Large intestine (tissue), 3 donors: ENCODE measurements around the gene TSPAN2. TPM values are rescaled to one million over a fixed set of nuclear protein-coding genes. Genes with fewer than 3 reads are reported as not detected.
A peak's percentile ranks its signal among the peaks of the same experiment; 100 is the strongest.

Experiments used
- DNase-seq, 2 donors: peaks; one replicate each; pipeline versions ENCODE4 v3.0.0 to v3.0.0-alpha.2; 2013
- H3K27ac ChIP-seq: one replicate; pipeline ENCODE4 v1.5.1; 2013; ENCODE audit warnings: low read length
- H3K27me3 ChIP-seq: 2 replicates; pipeline ENCODE4 v1.6.1; 2013; ENCODE audit warnings: low read length; ENCODE audit not compliant: control insufficient read depth, insufficient read depth
- H3K36me3 ChIP-seq: 2 replicates; pipeline ENCODE4 v1.6.1; 2013; ENCODE audit warnings: low read length; ENCODE audit not compliant: control insufficient read depth, insufficient read depth
- H3K4me1 ChIP-seq: one replicate; pipeline ENCODE4 v1.6.1; 2013; ENCODE audit warnings: low read length; ENCODE audit not compliant: control insufficient read depth, insufficient read depth
- H3K4me3 ChIP-seq: one replicate; pipeline ENCODE4 v1.5.1; 2013; ENCODE audit warnings: low read length
- H3K9me3 ChIP-seq: one replicate; pipeline ENCODE4 v1.6.1; 2013; ENCODE audit warnings: mild to moderate bottlenecking, low read depth, low read length, moderate library complexity; ENCODE audit not compliant: control insufficient read depth
- whole genome bisulfite sequencing: methylation state at CpG from one replicate; pipeline ENCODE4 v1.1.5; 2013; ENCODE audit warnings: low lambda C conversion rate; ENCODE audit not compliant: insufficient coverage; 5-methylcytosine and 5-hydroxymethylcytosine counted together
- polyA plus RNA-seq: library from polyadenylated mRNA; unstranded; fragments of 120-200 nt; gene quantifications from one replicate; pipeline ENCODE4 v1.2.1, GENCODE V29; 2013

Gene TSPAN2
- polyA plus RNA-seq, 1 donor, result 14.0 TPM

GRCh38 chr1:115077984-115078330, 11.3 kb downstream of the TSPAN2 start:
- H3K36me3 ChIP-seq, result no peaks in the 10 kb centered on the region
- DNase-seq, result no peak
- WGBS, result no CpG with 5 or more reads among the region's 1 CpG
- H3K27ac ChIP-seq, result no peak overlapping the region
- H3K9me3 ChIP-seq, result no peaks in the 10 kb centered on the region
- H3K27me3 ChIP-seq, result no peaks in the 10 kb centered on the region
- H3K4me1 ChIP-seq, result no peaks in the 10 kb centered on the region
- no peak overlapping the region for H3K4me3 ChIP-seq

GRCh38 chr1:115077286-115077983, 11.9 kb downstream of the TSPAN2 start:
- H3K27me3 ChIP-seq, result no peaks in the 10 kb centered on the region
- no peak overlapping the region for H3K27ac ChIP-seq
- no peak for DNase-seq
- 100% methylated on average over 2 of the region's 5 CpGs for WGBS
- H3K36me3 ChIP-seq, result no peaks in the 10 kb centered on the region
- no peak overlapping the region for H3K4me3 ChIP-seq
- no peaks in the 10 kb centered on the region for H3K4me1 ChIP-seq
- H3K9me3 ChIP-seq, result no peaks in the 10 kb centered on the region

GRCh38 chr1:115076384-115076915, 12.9 kb downstream of the TSPAN2 start:
- peak in 1 of 2 donors; percentile 25 for DNase-seq

GRCh38 chr1:115074839-115075534, 14.3 kb downstream of the TSPAN2 start:
- no peaks in the 10 kb centered on the region for H3K27me3 ChIP-seq
- no CpG with 5 or more reads among the region's 11 CpGs for WGBS
- H3K9me3 ChIP-seq, result no peaks in the 10 kb centered on the region
- no peak for DNase-seq
- no peaks in the 10 kb centered on the region for H3K36me3 ChIP-seq
- H3K4me3 ChIP-seq, result no peak overlapping the region
- peaks cover 5% of the 10 kb centered on the region for H3K4me1 ChIP-seq
- H3K27ac ChIP-seq, result no peak overlapping the region

More at GRCh38 chr1:115076384-115076915, 12.9 kb downstream of the TSPAN2 start:
- no CpG with 5 or more reads among the region's 4 CpGs for WGBS
- H3K4me1 ChIP-seq, result no peaks in the 10 kb centered on the region
- no peak overlapping the region for H3K27ac ChIP-seq
- no peak overlapping the region for H3K4me3 ChIP-seq
- no peaks in the 10 kb centered on the region for H3K9me3 ChIP-seq
- no peaks in the 10 kb centered on the region for H3K27me3 ChIP-seq
- no peaks in the 10 kb centered on the region for H3K36me3 ChIP-seq

GRCh38 chr1:115073298-115074087, 15.8 kb downstream of the TSPAN2 start:
- Histone ChIP-seq H3K27ac (no peak overlapping the region), H3K4me3 (no peak overlapping the region), H3K4me1 (peaks cover 16% of the 10 kb centered on the region), H3K36me3 (no peaks in the 10 kb centered on the region), H3K9me3 (no peaks in the 10 kb centered on the region), H3K27me3 (no peaks in the 10 kb centered on the region)
- no CpG with 5 or more reads among the region's 10 CpGs for WGBS
- DNase-seq, result no peak

- DNase-seq, result no peak
- no peak overlapping the region for H3K4me3 ChIP-seq
- H3K4me1 ChIP-seq, result peaks cover 16% of the 10 kb centered on the region
- no peaks in the 10 kb centered on the region for H3K27me3 ChIP-seq
- H3K36me3 ChIP-seq, result no peaks in the 10 kb centered on the region
- no peak overlapping the region for H3K27ac ChIP-seq
- H3K9me3 ChIP-seq, result no peaks in the 10 kb centered on the region
- no CpG with 5 or more reads among the region's 6 CpGs for WGBS
Observed at GRCh38 chr1:115071012-115071664, 18.2 kb downstream of the TSPAN2 start.

- H3K9me3 ChIP-seq, result no peaks in the 10 kb centered on the region
- no CpG with 5 or more reads among the region's 7 CpGs for WGBS
- H3K27ac ChIP-seq, result no peak overlapping the region
- no peak for DNase-seq
- H3K4me1 ChIP-seq, result peaks cover 16% of the 10 kb centered on the region
- no peaks in the 10 kb centered on the region for H3K36me3 ChIP-seq
- no peaks in the 10 kb centered on the region for H3K27me3 ChIP-seq
- no peak overlapping the region for H3K4me3 ChIP-seq
Observed at GRCh38 chr1:115069659-115070308, 19.5 kb downstream of the TSPAN2 start.

- H3K4me3 ChIP-seq, result no peak overlapping the region
- H3K4me1 ChIP-seq, result peaks cover 16% of the 10 kb centered on the region
- DNase-seq, result peak in 1 of 2 donors; percentile 65
- WGBS, result no CpG with 5 or more reads among the region's 12 CpGs
- no peaks in the 10 kb centered on the region for H3K9me3 ChIP-seq
- no peaks in the 10 kb centered on the region for H3K27me3 ChIP-seq
- H3K36me3 ChIP-seq, result no peaks in the 10 kb centered on the region
- H3K27ac ChIP-seq, result no peak overlapping the region
Observed at GRCh38 chr1:115068826-115069585, 20.3 kb downstream of the TSPAN2 start.

GRCh38 chr1:115067161-115067859, 22.0 kb downstream of the TSPAN2 start:
- Histone ChIP-seq H3K27ac (no peak overlapping the region), H3K4me3 (no peak overlapping the region), H3K36me3 (no peaks in the 10 kb centered on the region), H3K9me3 (no peaks in the 10 kb centered on the region), H3K27me3 (no peaks in the 10 kb centered on the region), H3K4me1 (peaks cover 17% of the 10 kb centered on the region)
- no peak for DNase-seq
- no CpG with 5 or more reads among the region's 8 CpGs for WGBS
